Lower leg skin (tissue), 3 donors: ENCODE measurements around the gene AFTPH.

Experiments used
- CTCF ChIP-seq, 3 donors: fragments of 450-650 bp; IDR thresholded peaks; one replicate each; pipeline ENCODE4 v1.5.1; 2016; ENCODE audit warnings: antibody characterized with exemption in 3 of 3, mild to moderate bottlenecking in 3 of 3, moderate library complexity in 2 of 3
- POLR2A ChIP-seq, 2 donors: fragments of 450-650 bp; IDR thresholded peaks; one replicate each; pipeline ENCODE4 v1.6.1; 2016 to 2017; ENCODE audit warnings: antibody characterized with exemption in 2 of 2, mild to moderate bottlenecking in 1 of 2, moderate library complexity in 1 of 2

GRCh38 chr2:64482765-64483504 lies 41.2 kb upstream of the AFTPH start:
- TF ChIP-seq POLR2A (IDR thresholded peaks at IDR 0.05) (no peak), CTCF (IDR thresholded peaks at IDR 0.05) (no peak)
